Astrocyte (in vitro differentiated cells and primary cell): ENCODE results near the gene GSKIP. TPM values are rescaled to one million over a fixed set of nuclear protein-coding genes. Genes with fewer than 3 reads are reported as not detected.
A peak's percentile ranks its signal among the peaks of the same experiment; 100 is the strongest.

Experiments used
- DNase-seq: peaks from one replicate; pipeline ENCODE4 v3.0.0-alpha.2; 2010; ENCODE audit warnings: low read depth
- FAIRE-seq: peaks from 2 replicates; lab custom pipeline; 2011; peaks lifted over from hg19 to GRCh38; lab: Jason Lieb, UNC
- H2AFZ ChIP-seq: 2 replicates; pipeline ENCODE4 v1.6.0; 2012; ENCODE audit warnings: low read depth, low read length, inconsistent platforms
- H3K27ac ChIP-seq: 2 replicates; pipeline ENCODE4 v1.5.1; 2011; ENCODE audit warnings: low read depth, low read length, inconsistent platforms
- H3K27me3 ChIP-seq: 2 replicates; pipeline ENCODE4 v1.6.0; 2011; ENCODE audit warnings: low read length, inconsistent platforms; ENCODE audit not compliant: insufficient read depth
- H3K36me3 ChIP-seq: 2 replicates; pipeline ENCODE4 v1.5.1; 2011; ENCODE audit warnings: low read length, inconsistent platforms; ENCODE audit not compliant: insufficient read depth
- H3K4me1 ChIP-seq: 2 replicates; pipeline ENCODE4 v1.5.1; 2011; ENCODE audit warnings: low read length, inconsistent platforms; ENCODE audit not compliant: insufficient read depth
- H3K4me2 ChIP-seq: 2 replicates; pipeline ENCODE4 v1.6.0; 2012; ENCODE audit warnings: low read length, inconsistent platforms
- H3K4me3 ChIP-seq: 2 replicates; pipeline ENCODE4 v1.5.1; 2011; ENCODE audit warnings: low read depth, mild to moderate bottlenecking, low read length, inconsistent platforms; ENCODE audit not compliant: insufficient read depth
- H3K79me2 ChIP-seq: 2 replicates; pipeline ENCODE4 v1.6.0; 2012; ENCODE audit warnings: mild to moderate bottlenecking, low read length, inconsistent platforms; ENCODE audit not compliant: insufficient read depth
- H3K9ac ChIP-seq: 2 replicates; pipeline ENCODE4 v1.6.0; 2012; ENCODE audit warnings: mild to moderate bottlenecking, low read length, inconsistent platforms
- H3K9me3 ChIP-seq: 2 replicates; pipeline ENCODE4 v1.5.1; 2012; ENCODE audit warnings: low read depth, mild to moderate bottlenecking, low read length, inconsistent platforms; ENCODE audit not compliant: insufficient read depth
- H4K20me1 ChIP-seq: 2 replicates; pipeline ENCODE4 v1.6.0; 2012; ENCODE audit warnings: low read length, inconsistent platforms; ENCODE audit not compliant: insufficient read depth
- H3K27ac Mint-ChIP-seq: one replicate; pipeline ENCODE4 v1.8.0; 2021; ENCODE audit warnings: mild to moderate bottlenecking, mixed read lengths; ENCODE audit not compliant: unreplicated experiment
- H3K27me3 Mint-ChIP-seq: one replicate; pipeline ENCODE4 v1.8.0; 2021; ENCODE audit warnings: low read depth, mixed read lengths; ENCODE audit not compliant: unreplicated experiment
- H3K36me3 Mint-ChIP-seq: one replicate; pipeline ENCODE4 v1.8.0; 2021; ENCODE audit warnings: low read depth, mixed read lengths; ENCODE audit not compliant: unreplicated experiment
- H3K4me1 Mint-ChIP-seq: one replicate; pipeline ENCODE4 v1.8.0; 2021; ENCODE audit warnings: low read depth, mixed read lengths; ENCODE audit not compliant: unreplicated experiment
- H3K4me3 Mint-ChIP-seq: one replicate; pipeline ENCODE4 v1.8.0; 2021; ENCODE audit warnings: mild to moderate bottlenecking, moderate library complexity, mixed read lengths; ENCODE audit not compliant: unreplicated experiment
- H3K9me3 Mint-ChIP-seq: one replicate; pipeline ENCODE4 v1.8.0; 2021; ENCODE audit warnings: mild to moderate bottlenecking, mixed read lengths; ENCODE audit not compliant: unreplicated experiment
- EZH2 ChIP-seq: IDR thresholded peaks from 2 replicates; pipeline ENCODE4 v1.6.1; 2012; ENCODE audit warnings: mild to moderate bottlenecking, low read length, inconsistent platforms; ENCODE audit not compliant: insufficient read depth
- total RNA-seq: library from RNA; stranded (reverse); gene quantifications from 2 replicates; pipeline ENCODE4 v1.2.1, GENCODE V29; 2021
- TF ChIP-seq, protein P1 (sequence below): IDR thresholded peaks from 2 replicates; pipeline ENCODE4 v1.5.1; 2011; ENCODE audit warnings: low read depth, mild to moderate bottlenecking, inconsistent platforms, low read length, moderate library complexity; ENCODE audit not compliant: insufficient read depth

GSKIP gene
- total RNA-seq, 1 donor from 2014 or later = 22.7 TPM

DNA sequence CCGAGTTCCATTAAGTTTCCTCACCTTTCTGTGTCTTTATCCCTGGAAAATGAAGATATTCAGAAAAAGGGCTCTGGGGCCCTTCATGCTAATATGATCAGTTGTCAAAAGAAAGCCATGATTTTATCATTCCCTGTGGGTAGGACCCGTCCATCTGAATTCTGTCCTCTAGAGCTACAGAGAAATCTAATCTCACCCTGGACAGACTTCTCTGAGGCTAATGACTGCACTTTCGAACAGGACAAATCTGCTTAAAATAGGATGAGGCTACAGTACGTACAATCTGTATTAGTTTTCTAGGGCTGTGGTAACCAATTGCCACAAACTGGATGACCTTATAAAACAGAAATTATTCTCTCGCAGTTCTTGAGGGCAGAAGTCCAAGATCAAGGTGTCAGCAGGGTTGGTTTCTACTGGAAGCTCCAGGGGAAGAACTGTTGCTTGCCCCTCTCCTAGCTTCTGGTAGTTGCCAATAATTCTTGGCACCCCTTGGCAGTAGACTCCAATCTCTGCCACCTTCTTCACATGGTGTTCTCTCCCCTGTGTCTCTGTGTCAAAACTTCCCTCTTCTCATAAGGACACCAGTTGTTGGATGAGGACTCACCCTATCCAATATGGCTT lies 29.9 kb downstream of the GSKIP start:
- Mint-ChIP-seq H3K4me1 (no peaks in the 10 kb centered on the region), H3K36me3 (no peaks in the 10 kb centered on the region), H3K4me3 (peak overlapping the region; percentile 81), H3K27ac (no peak overlapping the region), H3K9me3 (no peaks in the 10 kb centered on the region), H3K27me3 (peaks cover 3% of the 10 kb centered on the region)
- H3K27ac ChIP-seq = no peak overlapping the region
- FAIRE-seq = no peak
- H3K36me3 ChIP-seq = no peaks in the 10 kb centered on the region
- H3K4me2 ChIP-seq = peak overlapping the region; percentile 98
- DNase-seq = no peak
- TF ChIP-seq EZH2 = no peak
- TF ChIP-seq, protein P1, sequence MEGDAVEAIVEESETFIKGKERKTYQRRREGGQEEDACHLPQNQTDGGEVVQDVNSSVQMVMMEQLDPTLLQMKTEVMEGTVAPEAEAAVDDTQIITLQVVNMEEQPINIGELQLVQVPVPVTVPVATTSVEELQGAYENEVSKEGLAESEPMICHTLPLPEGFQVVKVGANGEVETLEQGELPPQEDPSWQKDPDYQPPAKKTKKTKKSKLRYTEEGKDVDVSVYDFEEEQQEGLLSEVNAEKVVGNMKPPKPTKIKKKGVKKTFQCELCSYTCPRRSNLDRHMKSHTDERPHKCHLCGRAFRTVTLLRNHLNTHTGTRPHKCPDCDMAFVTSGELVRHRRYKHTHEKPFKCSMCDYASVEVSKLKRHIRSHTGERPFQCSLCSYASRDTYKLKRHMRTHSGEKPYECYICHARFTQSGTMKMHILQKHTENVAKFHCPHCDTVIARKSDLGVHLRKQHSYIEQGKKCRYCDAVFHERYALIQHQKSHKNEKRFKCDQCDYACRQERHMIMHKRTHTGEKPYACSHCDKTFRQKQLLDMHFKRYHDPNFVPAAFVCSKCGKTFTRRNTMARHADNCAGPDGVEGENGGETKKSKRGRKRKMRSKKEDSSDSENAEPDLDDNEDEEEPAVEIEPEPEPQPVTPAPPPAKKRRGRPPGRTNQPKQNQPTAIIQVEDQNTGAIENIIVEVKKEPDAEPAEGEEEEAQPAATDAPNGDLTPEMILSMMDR = no peak
- H4K20me1 ChIP-seq = no peaks in the 10 kb centered on the region
- no peak overlapping the region for H2AFZ ChIP-seq
- no peaks in the 10 kb centered on the region for H3K27me3 ChIP-seq
- no peaks in the 10 kb centered on the region for H3K79me2 ChIP-seq
- H3K9ac ChIP-seq = no peak overlapping the region
- peaks cover 6% of the 10 kb centered on the region for H3K4me1 ChIP-seq
- H3K4me3 ChIP-seq = no peak overlapping the region
- no peaks in the 10 kb centered on the region for H3K9me3 ChIP-seq

DNA sequence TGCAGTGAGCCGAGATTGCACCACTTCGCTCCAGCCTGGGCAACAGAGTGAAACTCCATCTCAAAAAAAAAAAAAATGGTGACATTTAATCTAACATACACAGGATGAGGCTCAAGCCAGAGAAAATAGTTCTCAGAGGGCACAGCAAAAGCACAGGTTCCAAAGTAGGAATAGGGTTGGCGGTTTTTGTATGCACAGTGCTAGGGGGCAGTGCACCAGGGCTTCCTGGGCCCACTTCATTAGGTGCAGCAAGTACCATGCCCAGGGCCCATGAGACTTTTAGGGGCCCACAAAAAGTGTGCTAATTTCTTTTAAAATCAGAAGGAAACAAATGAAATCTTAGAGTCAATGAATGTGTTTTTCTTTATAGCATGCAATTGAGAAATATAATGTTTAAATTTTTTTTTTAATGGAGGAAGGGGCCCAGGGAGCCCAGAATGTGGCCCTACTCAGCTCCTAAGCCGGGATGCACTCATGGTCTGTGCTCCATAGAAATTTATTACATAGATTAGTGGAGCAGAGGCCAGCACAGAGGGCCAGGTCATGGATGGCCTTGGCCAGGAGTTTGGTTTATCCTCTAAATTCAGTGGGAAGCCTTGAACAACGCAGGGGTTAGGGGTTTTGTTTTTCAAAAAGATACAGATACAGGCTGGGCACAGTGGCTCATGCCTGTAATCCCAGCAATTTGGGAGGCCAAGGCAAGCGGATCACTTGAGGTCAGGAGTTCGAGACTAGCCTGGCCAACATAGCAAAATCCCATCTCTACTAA lies 30.9 kb downstream of the GSKIP start:
- H4K20me1 ChIP-seq = no peaks in the 10 kb centered on the region
- peaks cover 6% of the 10 kb centered on the region for H3K4me1 ChIP-seq
- H3K9me3 ChIP-seq = no peaks in the 10 kb centered on the region
- H3K27ac ChIP-seq = no peak overlapping the region
- H3K4me3 Mint-ChIP-seq = no peak overlapping the region
- no peaks in the 10 kb centered on the region for H3K79me2 ChIP-seq
- no peak overlapping the region for H3K27ac Mint-ChIP-seq
- H2AFZ ChIP-seq = no peak overlapping the region
- TF ChIP-seq EZH2 = no peak
- TF ChIP-seq, protein P1 = no peak
- H3K27me3 ChIP-seq = no peaks in the 10 kb centered on the region
- FAIRE-seq (no peak), DNase-seq (no peak)
- H3K4me2 ChIP-seq = no peak overlapping the region
- H3K9me3 Mint-ChIP-seq = no peaks in the 10 kb centered on the region
- H3K36me3 Mint-ChIP-seq = no peaks in the 10 kb centered on the region
- no peaks in the 10 kb centered on the region for H3K4me1 Mint-ChIP-seq
- peaks cover 7% of the 10 kb centered on the region for H3K27me3 Mint-ChIP-seq
- no peak overlapping the region for H3K9ac ChIP-seq
- H3K36me3 ChIP-seq = no peaks in the 10 kb centered on the region
- H3K4me3 ChIP-seq = no peak overlapping the region

DNA sequence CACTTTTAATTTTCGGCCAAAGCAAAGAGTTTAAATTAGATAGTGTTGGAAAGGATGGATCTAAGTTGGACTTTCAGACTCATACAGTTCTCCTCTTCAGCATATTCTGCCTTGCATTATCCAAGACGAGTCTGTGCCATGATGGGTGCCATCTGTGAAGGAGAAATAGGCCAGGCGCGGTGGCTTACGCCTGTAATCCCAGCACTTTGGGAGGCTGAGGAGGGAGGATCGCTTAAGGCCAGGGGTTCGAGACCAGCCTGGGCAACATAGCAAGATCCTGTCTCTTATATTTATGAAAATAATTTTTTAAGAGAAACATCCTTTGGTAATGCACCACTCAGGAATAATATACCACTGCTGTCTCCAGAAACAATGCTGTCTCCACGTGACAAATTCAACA lies 35.1 kb downstream of the GSKIP start:
- no peak overlapping the region for H2AFZ ChIP-seq
- no peak overlapping the region for H3K4me2 ChIP-seq
- no peaks in the 10 kb centered on the region for H3K4me1 ChIP-seq
- H3K27ac ChIP-seq = no peak overlapping the region
- Mint-ChIP-seq H3K27ac (no peak overlapping the region), H3K4me1 (no peaks in the 10 kb centered on the region), H3K36me3 (no peaks in the 10 kb centered on the region), H3K9me3 (no peaks in the 10 kb centered on the region), H3K4me3 (no peak overlapping the region), H3K27me3 (peaks cover 12% of the 10 kb centered on the region)
- TF ChIP-seq, protein P1 = no peak
- no peak for TF ChIP-seq EZH2
- H3K9ac ChIP-seq = no peak overlapping the region
- no peaks in the 10 kb centered on the region for H3K9me3 ChIP-seq
- FAIRE-seq (no peak), DNase-seq (no peak)
- H3K36me3 ChIP-seq = no peaks in the 10 kb centered on the region
- H3K27me3 ChIP-seq = no peaks in the 10 kb centered on the region
- no peak overlapping the region for H3K4me3 ChIP-seq
- no peaks in the 10 kb centered on the region for H3K79me2 ChIP-seq
- no peaks in the 10 kb centered on the region for H4K20me1 ChIP-seq
